Caco-2 (cell line): ENCODE results near the gene LCLAT1. TPM values are rescaled to one million over a fixed set of nuclear protein-coding genes. Genes with fewer than 3 reads are reported as not detected.

Experiments used
- BruUV-seq: library from RNA; stranded (reverse); fragments of 400-500 nt; replicated peaks from 2 replicates; lab custom pipeline; 2021; lab: Mats Ljungman, UMichigan
- CTCF ChIA-PET: fragments of 300-600 bp; sonication (Branson Sonifier 250); formaldehyde crosslinking; loops from one replicate; lab custom pipeline; 2022; ENCODE audit warnings: antibody characterized with exemption; lab: Charles Lee
- POLR2A ChIA-PET: fragments of 300-600 bp; sonication (Branson Sonifier 250); formaldehyde crosslinking; loops from one replicate; lab custom pipeline; 2022; ENCODE audit warnings: antibody characterized with exemption; lab: Charles Lee
- DNase-seq, 2 experiments: peaks; one replicate each; pipeline versions ENCODE4 v3.0.0 to v3.0.0-alpha.2; 2020 to 2022
- H3K27me3 ChIP-seq: replicated peaks from 2 replicates; pipeline ENCODE4 v1.6.0; 2011; ENCODE audit warnings: low read length; ENCODE audit not compliant: control insufficient read depth, insufficient read depth
- H3K36me3 ChIP-seq: 2 replicates; pipeline ENCODE4 v1.5.1; 2011; ENCODE audit warnings: low read length; ENCODE audit not compliant: control insufficient read depth, insufficient read depth
- H3K4me1 ChIP-seq: fragments of 250-450 bp; sonication (Bioruptor Pico); 2 replicates; pipeline ENCODE4 v1.5.1; 2020; ENCODE audit warnings: mild to moderate bottlenecking
- H3K4me3 ChIP-seq: 2 replicates; pipeline ENCODE4 v1.5.1; 2011; ENCODE audit warnings: low read depth, mild to moderate bottlenecking, control low read depth, low read length
- H3K9me3 ChIP-seq: fragments of 250-450 bp; sonication (Bioruptor Pico); 2 replicates; pipeline ENCODE4 v1.5.1; 2020; ENCODE audit warnings: mild to moderate bottlenecking, moderate library complexity
- H3K27ac Mint-ChIP-seq: one replicate; pipeline ENCODE4 v1.8.0; 2022; ENCODE audit warnings: mixed read lengths; ENCODE audit not compliant: unreplicated experiment
- H3K27me3 Mint-ChIP-seq: one replicate; pipeline ENCODE4 v1.8.0; 2022; ENCODE audit warnings: mixed read lengths; ENCODE audit not compliant: insufficient read depth, unreplicated experiment
- H3K36me3 Mint-ChIP-seq: one replicate; pipeline ENCODE4 v1.8.0; 2022; ENCODE audit warnings: mild to moderate bottlenecking, mixed read lengths; ENCODE audit not compliant: insufficient read depth, unreplicated experiment
- H3K4me1 Mint-ChIP-seq: one replicate; pipeline ENCODE4 v1.8.0; 2022; ENCODE audit warnings: low read depth, mixed read lengths; ENCODE audit not compliant: unreplicated experiment
- H3K4me3 Mint-ChIP-seq: one replicate; pipeline ENCODE4 v1.8.0; 2022; ENCODE audit warnings: mild to moderate bottlenecking, moderate library complexity, mixed read lengths; ENCODE audit not compliant: unreplicated experiment
- H3K9me3 Mint-ChIP-seq: one replicate; pipeline ENCODE4 v1.8.0; 2022; ENCODE audit warnings: mixed read lengths; ENCODE audit not compliant: unreplicated experiment
- intact Hi-C: fragments of 100-400 bp; cut with micrococcal nuclease; formaldehyde crosslinking; loops from one replicate; pipeline ENCODE4 v1.10.0; 2022; ENCODE audit not compliant: unreplicated experiment
- total RNA-seq: library from RNA; stranded (reverse); gene quantifications from 2 replicates; pipeline ENCODE4 v1.2.3, GENCODE V29; 2022
- TF ChIP-seq, protein P1 (sequence below), 2 experiments: fragments of 200-600 bp in 1 of 2; IDR thresholded peaks; 1 replicate in 1 of 2; 2 replicates in 1 of 2; pipeline versions ENCODE4 v1.5.1 to v1.8.0; 2011 to 2022; ENCODE audit warnings: antibody characterized with exemption in 1 of 2, control low read depth in 1 of 2, inconsistent platforms in 1 of 2, low read depth in 1 of 2, low read length in 1 of 2, mild to moderate bottlenecking in 1 of 2, moderate library complexity in 1 of 2; ENCODE audit not compliant: insufficient read depth in 1 of 2, severe bottlenecking in 1 of 2, unreplicated experiment in 1 of 2

Gene LCLAT1
- total RNA-seq, 1 experiment from 2014 or later: 52.2 TPM

DNA sequence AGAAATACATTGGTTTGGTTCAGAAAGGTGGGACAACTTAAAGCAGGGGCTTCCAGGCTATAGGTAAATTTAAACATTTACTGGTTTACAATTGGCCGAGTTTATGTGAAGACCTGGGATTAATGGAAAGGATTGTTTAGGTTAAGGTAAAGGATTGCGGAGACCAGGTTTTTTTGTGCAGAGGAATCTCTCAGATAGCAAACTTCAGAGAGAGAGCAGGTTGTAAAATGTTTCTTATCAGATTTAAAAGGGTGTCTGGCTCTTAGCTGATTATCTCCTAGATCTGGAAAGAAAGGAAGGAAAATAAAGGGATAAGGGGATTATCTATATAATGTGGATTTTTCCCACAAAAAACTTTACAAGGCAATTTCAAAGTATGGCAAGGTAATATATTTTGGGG is 101.3 kb downstream of the LCLAT1 start:
- intact Hi-C loops: loop anchor here (1.0 to 5.0 kb wide), 4 partner anchors 38 to 331 kb away; no protein-coding TSS in a partner anchor
- Mint-ChIP-seq H3K27me3 (no peaks in the 10 kb centered on the region), H3K9me3 (no peaks in the 10 kb centered on the region), H3K4me3 (peak overlapping the region; percentile 6), H3K36me3 (peaks cover 19% of the 10 kb centered on the region), H3K4me1 (peaks cover 51% of the 10 kb centered on the region), H3K27ac (peak overlapping the region; percentile 37)
- CTCF ChIA-PET: interaction anchor here (1.1 to 1.3 kb wide), 3 partner anchors 138 to 383 kb away, joined by 4 to 11 read pairs (median 6); no protein-coding TSS in a partner anchor
- POLR2A ChIA-PET: interaction anchor here (0.7 to 0.9 kb wide), 2 partner anchors 17 to 330 kb away, joined by 3 to 5 read pairs; no protein-coding TSS in a partner anchor
- H3K36me3 ChIP-seq: no peaks in the 10 kb centered on the region; the same call in 1 of the 2 replicates
- no peaks in the 10 kb centered on the region for H3K27me3 ChIP-seq
- peaks cover 41% of the 10 kb centered on the region for H3K4me1 ChIP-seq
- BruUV-seq: no TSS peak
- no peak overlapping the region for H3K4me3 ChIP-seq
- peak in 1 of 2 experiments; percentile 65 for DNase-seq
- H3K9me3 ChIP-seq: no peaks in the 10 kb centered on the region
- TF ChIP-seq, protein P1, sequence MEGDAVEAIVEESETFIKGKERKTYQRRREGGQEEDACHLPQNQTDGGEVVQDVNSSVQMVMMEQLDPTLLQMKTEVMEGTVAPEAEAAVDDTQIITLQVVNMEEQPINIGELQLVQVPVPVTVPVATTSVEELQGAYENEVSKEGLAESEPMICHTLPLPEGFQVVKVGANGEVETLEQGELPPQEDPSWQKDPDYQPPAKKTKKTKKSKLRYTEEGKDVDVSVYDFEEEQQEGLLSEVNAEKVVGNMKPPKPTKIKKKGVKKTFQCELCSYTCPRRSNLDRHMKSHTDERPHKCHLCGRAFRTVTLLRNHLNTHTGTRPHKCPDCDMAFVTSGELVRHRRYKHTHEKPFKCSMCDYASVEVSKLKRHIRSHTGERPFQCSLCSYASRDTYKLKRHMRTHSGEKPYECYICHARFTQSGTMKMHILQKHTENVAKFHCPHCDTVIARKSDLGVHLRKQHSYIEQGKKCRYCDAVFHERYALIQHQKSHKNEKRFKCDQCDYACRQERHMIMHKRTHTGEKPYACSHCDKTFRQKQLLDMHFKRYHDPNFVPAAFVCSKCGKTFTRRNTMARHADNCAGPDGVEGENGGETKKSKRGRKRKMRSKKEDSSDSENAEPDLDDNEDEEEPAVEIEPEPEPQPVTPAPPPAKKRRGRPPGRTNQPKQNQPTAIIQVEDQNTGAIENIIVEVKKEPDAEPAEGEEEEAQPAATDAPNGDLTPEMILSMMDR (IDR thresholded peaks at IDR 0.05; ENCODE audit: insufficient read depth in 1 of 2, low read depth in 1 of 2, low read length in 1 of 2, severe bottlenecking in 1 of 2, unreplicated experiment in 1 of 2): no peak

DNA sequence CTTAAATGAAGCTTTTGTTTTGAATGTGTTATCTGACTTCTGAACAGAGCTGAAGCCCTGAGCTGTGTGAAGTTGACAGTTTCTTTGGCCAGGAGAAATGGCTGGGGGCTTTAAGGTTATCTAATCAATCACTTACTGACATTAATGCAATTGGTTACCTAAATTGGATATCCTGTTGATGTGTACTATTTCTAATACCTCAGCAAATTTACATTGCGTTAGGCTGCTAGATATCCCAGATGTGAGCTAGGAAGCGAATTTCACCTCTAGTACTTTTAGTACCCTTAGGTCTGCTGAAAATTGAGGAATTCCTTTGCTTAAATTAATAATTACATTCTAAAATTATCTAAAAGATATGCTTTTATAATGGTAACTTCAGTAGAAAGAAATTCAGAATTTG is 102.0 kb downstream of the LCLAT1 start:
- Mint-ChIP-seq H3K36me3 (peaks cover 14% of the 10 kb centered on the region), H3K9me3 (no peaks in the 10 kb centered on the region), H3K4me1 (peaks cover 44% of the 10 kb centered on the region), H3K27ac (no peak overlapping the region), H3K4me3 (peak overlapping the region; percentile 6), H3K27me3 (no peaks in the 10 kb centered on the region)
- peaks cover 40% of the 10 kb centered on the region for H3K4me1 ChIP-seq
- DNase-seq: peak; percentile 39 to 46
- H3K9me3 ChIP-seq: no peaks in the 10 kb centered on the region
- intact Hi-C loops: loop anchor here (2.0 to 5.0 kb wide), 3 partner anchors 38 to 332 kb away; no protein-coding TSS in a partner anchor
- TF ChIP-seq, protein P1 (IDR thresholded peaks at IDR 0.05; ENCODE audit: insufficient read depth in 1 of 2, low read depth in 1 of 2, low read length in 1 of 2, severe bottlenecking in 1 of 2, unreplicated experiment in 1 of 2): no peak
- H3K27me3 ChIP-seq: no peaks in the 10 kb centered on the region
- no TSS peak for BruUV-seq
- H3K4me3 ChIP-seq: no peak overlapping the region
- POLR2A ChIA-PET: interaction anchor here (0.6 to 1.0 kb wide), 3 partner anchors 149 to 330 kb away, joined by 4 to 5 read pairs (median 4); partner anchors contain the start of gene LBH
- CTCF ChIA-PET: interaction anchor here (0.6 to 1.3 kb wide), 5 partner anchors 113 to 389 kb away, joined by 3 to 11 read pairs (median 4); no protein-coding TSS in a partner anchor
- no peaks in the 10 kb centered on the region; the same call in 1 of the 2 replicates for H3K36me3 ChIP-seq

DNA sequence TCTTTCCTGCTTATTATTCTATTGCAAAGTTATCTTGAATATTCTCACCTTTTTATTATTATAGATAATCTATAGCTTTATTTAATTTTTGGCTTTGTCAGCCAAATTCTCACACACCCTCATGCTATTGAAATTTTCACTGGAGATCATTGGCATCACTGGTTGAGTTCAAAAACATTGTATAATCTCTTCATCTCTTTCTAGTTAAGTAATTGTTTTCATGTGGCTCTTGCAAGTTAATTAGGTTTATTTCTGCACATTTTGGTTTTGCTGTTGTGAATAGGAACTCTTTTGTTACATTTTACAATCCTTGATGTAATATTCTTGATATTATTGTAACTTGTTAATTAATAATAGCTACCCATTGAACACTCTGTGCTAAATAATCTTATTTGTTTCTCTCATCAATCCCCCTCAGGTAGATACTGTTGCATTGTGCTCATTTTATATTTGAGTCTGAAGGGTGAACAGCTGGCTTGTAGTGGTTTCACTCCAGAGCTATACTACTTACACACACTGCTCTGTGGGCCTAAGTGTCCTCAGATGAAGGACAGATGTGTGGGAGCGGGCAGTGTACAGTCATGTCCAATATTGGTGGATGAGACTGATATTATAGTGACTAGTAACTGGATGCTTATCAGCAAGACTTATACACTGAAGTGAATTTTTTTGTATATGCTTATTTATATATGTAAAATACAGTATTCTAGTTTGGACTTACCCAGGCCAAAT is 112.7 kb downstream of the LCLAT1 start:
- no peak overlapping the region for H3K27ac Mint-ChIP-seq
- CTCF ChIA-PET: no interaction called here
- H3K27me3 Mint-ChIP-seq: no peaks in the 10 kb centered on the region

More for the DNA sequence above, 112.7 kb downstream of the LCLAT1 start:
- Histone ChIP-seq H3K4me1 (no peaks in the 10 kb centered on the region), H3K27me3 (no peaks in the 10 kb centered on the region), H3K9me3 (no peaks in the 10 kb centered on the region), H3K36me3 (no peaks in the 10 kb centered on the region), H3K4me3 (no peak overlapping the region)
- BruUV-seq: no TSS peak
- TF ChIP-seq, protein P1 (IDR thresholded peaks at IDR 0.05; ENCODE audit: insufficient read depth in 1 of 2, low read depth in 1 of 2, low read length in 1 of 2, severe bottlenecking in 1 of 2, unreplicated experiment in 1 of 2): no peak
- DNase-seq: no peak
- Mint-ChIP-seq H3K36me3 (peaks cover 6% of the 10 kb centered on the region), H3K9me3 (no peaks in the 10 kb centered on the region), H3K4me3 (no peak overlapping the region), H3K4me1 (no peaks in the 10 kb centered on the region)
- POLR2A ChIA-PET: no interaction called here
- intact Hi-C loops: no loop called here
